ENCODE results near the gene NIN. TPM values are rescaled to one million over a fixed set of nuclear protein-coding genes. Genes with fewer than 3 reads are reported as not detected.

The NIN gene
- total RNA-seq, 1 donor from 2014 or later, result 45.4 TPM

GRCh38 chr14:50725761-50726160 lies 105.2 kb downstream of the NIN start:
- Mint-ChIP-seq H3K27ac (ENCODE audit: unreplicated experiment) (peak overlapping the region; percentile 58), H3K9me3 (ENCODE audit: unreplicated experiment) (no peaks in the 10 kb centered on the region), H3K36me3 (ENCODE audit: low read depth, unreplicated experiment) (peaks cover 17% of the 10 kb centered on the region), H3K27me3 (ENCODE audit: low read depth, unreplicated experiment) (no peaks in the 10 kb centered on the region), H3K4me3 (ENCODE audit: unreplicated experiment) (no peak overlapping the region), H3K4me1 (ENCODE audit: low read depth, unreplicated experiment) (peaks cover 11% of the 10 kb centered on the region)
- DNase-seq (ENCODE audit: low read depth) (no peak), FAIRE-seq (no peak)
- Histone ChIP-seq H3K27ac (ENCODE audit: low read depth, low read length) (peak overlapping the region; percentile 15), H3K4me1 (ENCODE audit: insufficient read depth, low read length) (peaks cover 7% of the 10 kb centered on the region), H3K79me2 (ENCODE audit: insufficient read depth, low read length) (no peaks in the 10 kb centered on the region), H3K4me2 (ENCODE audit: low read length) (peak overlapping the region; percentile 47), H3K9me3 (ENCODE audit: insufficient read depth, low read depth, low read length) (no peaks in the 10 kb centered on the region), H3K9ac (ENCODE audit: low read length) (no peak overlapping the region), H4K20me1 (ENCODE audit: insufficient read depth, low read length) (no peaks in the 10 kb centered on the region), H2AFZ (ENCODE audit: low read depth, low read length) (no peak overlapping the region), H3K4me3 (ENCODE audit: insufficient read depth, low read depth, low read length) (no peak overlapping the region), H3K36me3 (ENCODE audit: insufficient read depth, low read length) (peaks cover 33% of the 10 kb centered on the region), H3K27me3 (ENCODE audit: insufficient read depth, low read length) (no peaks in the 10 kb centered on the region)
- no peak for TF ChIP-seq CTCF (IDR thresholded peaks at IDR 0.05; ENCODE audit: insufficient read depth, low read depth, low read length)
- TF ChIP-seq EZH2 (IDR thresholded peaks at IDR 0.05; ENCODE audit: insufficient read depth, low read length), result no peak

GRCh38 chr14:50719911-50720759 lies 110.8 kb downstream of the NIN start:
- H3K4me1 Mint-ChIP-seq (ENCODE audit: low read depth, unreplicated experiment), result no peaks in the 10 kb centered on the region
- H3K27ac ChIP-seq (ENCODE audit: low read depth, low read length), result no peak overlapping the region
- FAIRE-seq (no peak), DNase-seq (ENCODE audit: low read depth) (peak; percentile 36)
- no peaks in the 10 kb centered on the region for H3K27me3 ChIP-seq (ENCODE audit: insufficient read depth, low read length)
- H3K79me2 ChIP-seq (ENCODE audit: insufficient read depth, low read length), result no peaks in the 10 kb centered on the region
- no peak overlapping the region for H3K4me2 ChIP-seq (ENCODE audit: low read length)
- H4K20me1 ChIP-seq (ENCODE audit: insufficient read depth, low read length), result no peaks in the 10 kb centered on the region
- H3K27ac Mint-ChIP-seq (ENCODE audit: unreplicated experiment), result no peak overlapping the region
- no peaks in the 10 kb centered on the region for H3K36me3 Mint-ChIP-seq (ENCODE audit: low read depth, unreplicated experiment)
- peaks cover 25% of the 10 kb centered on the region for H3K36me3 ChIP-seq (ENCODE audit: insufficient read depth, low read length)
- no peaks in the 10 kb centered on the region for H3K4me1 ChIP-seq (ENCODE audit: insufficient read depth, low read length)
- no peaks in the 10 kb centered on the region for H3K27me3 Mint-ChIP-seq (ENCODE audit: low read depth, unreplicated experiment)
- H3K9me3 Mint-ChIP-seq (ENCODE audit: unreplicated experiment), result no peaks in the 10 kb centered on the region
- no peak for TF ChIP-seq EZH2 (IDR thresholded peaks at IDR 0.05; ENCODE audit: insufficient read depth, low read length)
- no peak for TF ChIP-seq CTCF (IDR thresholded peaks at IDR 0.05; ENCODE audit: insufficient read depth, low read depth, low read length)
- H3K9ac ChIP-seq (ENCODE audit: low read length), result no peak overlapping the region
- no peak overlapping the region for H3K4me3 ChIP-seq (ENCODE audit: insufficient read depth, low read depth, low read length)
- no peak overlapping the region for H3K4me3 Mint-ChIP-seq (ENCODE audit: unreplicated experiment)
- H3K9me3 ChIP-seq (ENCODE audit: insufficient read depth, low read depth, low read length), result no peaks in the 10 kb centered on the region
- H2AFZ ChIP-seq (ENCODE audit: low read depth, low read length), result no peak overlapping the region

GRCh38 chr14:50718949-50719348 lies 112.0 kb downstream of the NIN start:
- Histone ChIP-seq H3K4me3 (ENCODE audit: insufficient read depth, low read depth, low read length) (no peak overlapping the region), H3K27ac (ENCODE audit: low read depth, low read length) (no peak overlapping the region), H2AFZ (ENCODE audit: low read depth, low read length) (no peak overlapping the region), H3K36me3 (ENCODE audit: insufficient read depth, low read length) (peaks cover 20% of the 10 kb centered on the region), H3K4me2 (ENCODE audit: low read length) (no peak overlapping the region), H3K9me3 (ENCODE audit: insufficient read depth, low read depth, low read length) (no peaks in the 10 kb centered on the region), H3K79me2 (ENCODE audit: insufficient read depth, low read length) (no peaks in the 10 kb centered on the region), H3K9ac (ENCODE audit: low read length) (no peak overlapping the region), H4K20me1 (ENCODE audit: insufficient read depth, low read length) (no peaks in the 10 kb centered on the region), H3K27me3 (ENCODE audit: insufficient read depth, low read length) (no peaks in the 10 kb centered on the region), H3K4me1 (ENCODE audit: insufficient read depth, low read length) (no peaks in the 10 kb centered on the region)
- H3K36me3 Mint-ChIP-seq (ENCODE audit: low read depth, unreplicated experiment), result no peaks in the 10 kb centered on the region
- H3K4me1 Mint-ChIP-seq (ENCODE audit: low read depth, unreplicated experiment), result no peaks in the 10 kb centered on the region
- H3K27ac Mint-ChIP-seq (ENCODE audit: unreplicated experiment), result no peak overlapping the region
- H3K27me3 Mint-ChIP-seq (ENCODE audit: low read depth, unreplicated experiment), result no peaks in the 10 kb centered on the region
- TF ChIP-seq EZH2 (IDR thresholded peaks at IDR 0.05; ENCODE audit: insufficient read depth, low read length) (no peak), CTCF (IDR thresholded peaks at IDR 0.05; ENCODE audit: insufficient read depth, low read depth, low read length) (no peak)
- H3K9me3 Mint-ChIP-seq (ENCODE audit: unreplicated experiment), result no peaks in the 10 kb centered on the region
- H3K4me3 Mint-ChIP-seq (ENCODE audit: unreplicated experiment), result no peak overlapping the region
- DNase-seq (ENCODE audit: low read depth), result no peak
- FAIRE-seq, result no peak

All from astrocyte (in vitro differentiated cells and primary cell).